ENCODE measurements around the gene GFOD2.

DNA sequence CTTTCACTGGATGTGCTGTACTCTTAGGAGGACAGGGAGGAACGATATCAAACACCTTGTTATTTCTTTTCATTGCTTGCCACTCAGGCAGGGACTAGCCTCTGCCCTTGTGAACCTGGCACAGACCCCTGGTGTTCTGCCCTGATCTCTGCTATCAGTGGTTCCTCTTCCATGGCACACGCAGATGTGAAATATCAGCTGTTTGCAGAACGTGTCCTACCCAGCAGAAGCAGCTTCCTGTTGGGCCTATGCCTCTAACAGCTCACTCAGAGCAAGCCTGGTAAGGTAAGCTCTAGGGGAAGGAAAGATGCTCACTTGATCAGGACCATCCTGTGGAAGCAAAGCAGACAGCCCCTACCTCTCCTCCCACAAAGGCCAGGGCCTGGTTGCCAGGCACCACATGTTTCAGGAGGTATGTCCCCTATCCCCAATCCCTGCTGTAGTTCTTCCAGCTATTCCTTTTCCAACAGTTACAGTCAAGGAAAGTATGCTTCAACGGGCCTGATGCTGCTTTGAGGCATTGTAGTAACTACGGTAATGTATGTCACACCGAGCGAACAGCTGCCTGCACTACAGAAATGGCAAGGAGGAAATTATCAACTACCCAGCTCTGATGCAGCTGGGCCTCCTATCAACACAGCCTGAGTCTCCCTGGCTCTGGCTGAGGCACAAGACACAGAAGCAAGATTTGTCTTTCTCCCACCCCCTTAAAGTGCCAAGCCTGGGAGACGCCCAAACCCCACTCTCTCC lies 41.3 kb upstream of the GFOD2 start:
- TF ChIP-seq EZH2 (IDR thresholded peaks at IDR 0.05; ENCODE audit: borderline replicate concordance) = no peak
- TF ChIP-seq, protein P1, sequence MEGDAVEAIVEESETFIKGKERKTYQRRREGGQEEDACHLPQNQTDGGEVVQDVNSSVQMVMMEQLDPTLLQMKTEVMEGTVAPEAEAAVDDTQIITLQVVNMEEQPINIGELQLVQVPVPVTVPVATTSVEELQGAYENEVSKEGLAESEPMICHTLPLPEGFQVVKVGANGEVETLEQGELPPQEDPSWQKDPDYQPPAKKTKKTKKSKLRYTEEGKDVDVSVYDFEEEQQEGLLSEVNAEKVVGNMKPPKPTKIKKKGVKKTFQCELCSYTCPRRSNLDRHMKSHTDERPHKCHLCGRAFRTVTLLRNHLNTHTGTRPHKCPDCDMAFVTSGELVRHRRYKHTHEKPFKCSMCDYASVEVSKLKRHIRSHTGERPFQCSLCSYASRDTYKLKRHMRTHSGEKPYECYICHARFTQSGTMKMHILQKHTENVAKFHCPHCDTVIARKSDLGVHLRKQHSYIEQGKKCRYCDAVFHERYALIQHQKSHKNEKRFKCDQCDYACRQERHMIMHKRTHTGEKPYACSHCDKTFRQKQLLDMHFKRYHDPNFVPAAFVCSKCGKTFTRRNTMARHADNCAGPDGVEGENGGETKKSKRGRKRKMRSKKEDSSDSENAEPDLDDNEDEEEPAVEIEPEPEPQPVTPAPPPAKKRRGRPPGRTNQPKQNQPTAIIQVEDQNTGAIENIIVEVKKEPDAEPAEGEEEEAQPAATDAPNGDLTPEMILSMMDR (IDR thresholded peaks at IDR 0.05; ENCODE audit: poor library complexity) = no peak
- TF ChIP-seq EZH2phosphoT487 (IDR thresholded peaks at IDR 0.05; ENCODE audit: low read depth, severe bottlenecking, unreplicated experiment) = no peak

All from hepatocyte (in vitro differentiated cells).